Mesothelial cell of epicardium (in vitro differentiated cells): ENCODE measurements around the gene CACNA1H. TPM values are rescaled to one million over a fixed set of nuclear protein-coding genes. Genes with fewer than 3 reads are reported as not detected.
"Not testable (repeated sequence)": the region's sequence is repeated elsewhere in the genome, so short reads cannot be mapped to it uniquely, and the experiment has no call there.

ENCODE experiments used
- DNase-seq, 2 experiments: peaks; one replicate each; pipeline ENCODE4 v3.0.0; 2021; ENCODE audit warnings: low spot score in 2 of 2; ENCODE audit not compliant: unreplicated experiment in 2 of 2
- H3K27ac Mint-ChIP-seq: 2 replicates; pipeline ENCODE4 v1.8.0; 2021; ENCODE audit warnings: mixed read lengths
- H3K27me3 Mint-ChIP-seq: 2 replicates; pipeline ENCODE4 v1.8.0; 2021; ENCODE audit warnings: low read depth, mixed read lengths
- H3K36me3 Mint-ChIP-seq: 2 replicates; pipeline ENCODE4 v1.8.0; 2021; ENCODE audit warnings: mixed read lengths
- H3K4me1 Mint-ChIP-seq: 2 replicates; pipeline ENCODE4 v1.8.0; 2021; ENCODE audit warnings: mixed read lengths
- H3K4me3 Mint-ChIP-seq: 2 replicates; pipeline ENCODE4 v1.8.0; 2021; ENCODE audit warnings: mild to moderate bottlenecking, moderate library complexity, mixed read lengths
- H3K9me3 Mint-ChIP-seq: 2 replicates; pipeline ENCODE4 v1.8.0; 2021; ENCODE audit warnings: mixed read lengths
- CTCF ChIP-seq: fragments of 200-600 bp; sonication (generic); IDR thresholded peaks from one replicate; pipeline ENCODE4 v1.5.0; 2021; ENCODE audit warnings: antibody characterized with exemption; ENCODE audit not compliant: unreplicated experiment
- total RNA-seq: library from RNA; stranded (reverse); gene quantifications from 3 replicates; pipeline ENCODE4 v1.2.1, GENCODE V29; 2021

Gene CACNA1H
- total RNA-seq, 1 donor from 2014 or later: 41.8 TPM

- H3K4me3 Mint-ChIP-seq: no peak overlapping the region
- no peak overlapping the region for H3K27ac Mint-ChIP-seq
- H3K27me3 Mint-ChIP-seq: no peaks in the 10 kb centered on the region
- no peaks in the 10 kb centered on the region for H3K36me3 Mint-ChIP-seq
- DNase-seq: no peak
- H3K9me3 Mint-ChIP-seq: no peaks in the 10 kb centered on the region
- TF ChIP-seq CTCF: no peak
- H3K4me1 Mint-ChIP-seq: no peaks in the 10 kb centered on the region
Observed at GRCh38 chr16:1196494-1196893, 43.6 kb downstream of the CACNA1H start.

GRCh38 chr16:1197237-1197866, 44.4 kb downstream of the CACNA1H start:
- no peak for DNase-seq
- Mint-ChIP-seq H3K9me3 (no peaks in the 10 kb centered on the region), H3K4me1 (no peaks in the 10 kb centered on the region), H3K27ac (no peak overlapping the region), H3K36me3 (no peaks in the 10 kb centered on the region), H3K4me3 (no peak overlapping the region), H3K27me3 (no peaks in the 10 kb centered on the region)
- TF ChIP-seq CTCF: no peak

- Mint-ChIP-seq H3K27me3 (no peaks in the 10 kb centered on the region), H3K9me3 (no peaks in the 10 kb centered on the region), H3K36me3 (no peaks in the 10 kb centered on the region), H3K4me3 (no peak overlapping the region), H3K4me1 (no peaks in the 10 kb centered on the region), H3K27ac (no peak overlapping the region)
- no peak for DNase-seq
- no peak for TF ChIP-seq CTCF
Observed at GRCh38 chr16:1198194-1198593, 45.3 kb downstream of the CACNA1H start.

GRCh38 chr16:1198671-1199346, 45.9 kb downstream of the CACNA1H start:
- not testable (repeated sequence) for H3K9me3 Mint-ChIP-seq, DNase-seq, H3K4me1 Mint-ChIP-seq, H3K27ac Mint-ChIP-seq, H3K27me3 Mint-ChIP-seq, H3K4me3 Mint-ChIP-seq, H3K36me3 Mint-ChIP-seq

- H3K4me3 Mint-ChIP-seq: no peak overlapping the region
- H3K36me3 Mint-ChIP-seq: no peaks in the 10 kb centered on the region
- H3K27me3 Mint-ChIP-seq: no peaks in the 10 kb centered on the region
- H3K9me3 Mint-ChIP-seq: no peaks in the 10 kb centered on the region
- no peak for DNase-seq
- no peaks in the 10 kb centered on the region for H3K4me1 Mint-ChIP-seq
- no peak for TF ChIP-seq CTCF
- H3K27ac Mint-ChIP-seq: no peak overlapping the region
Observed at GRCh38 chr16:1199347-1200013, 46.6 kb downstream of the CACNA1H start.

- Mint-ChIP-seq H3K9me3 (no peaks in the 10 kb centered on the region), H3K4me1 (no peaks in the 10 kb centered on the region), H3K4me3 (no peak overlapping the region), H3K27ac (no peak overlapping the region), H3K36me3 (no peaks in the 10 kb centered on the region), H3K27me3 (no peaks in the 10 kb centered on the region)
- DNase-seq: no peak
- no peak for TF ChIP-seq CTCF
Observed at GRCh38 chr16:1200014-1200627, 47.2 kb downstream of the CACNA1H start.
